HG03280 (cell line): Measurements from ENCODE around the gene TAF4.
"Not testable (repeated sequence)": the region's sequence is repeated elsewhere in the genome, so short reads cannot be mapped to it uniquely, and the experiment has no call there.

Experiments used
- ATAC-seq: cut with Tn5 transposase; IDR thresholded peaks from one replicate; pipeline ENCODE4 v1.9.1; 2021; ENCODE audit warnings: mild to moderate bottlenecking, moderate library complexity; ENCODE audit not compliant: unreplicated experiment

TAF4 gene, protein sequence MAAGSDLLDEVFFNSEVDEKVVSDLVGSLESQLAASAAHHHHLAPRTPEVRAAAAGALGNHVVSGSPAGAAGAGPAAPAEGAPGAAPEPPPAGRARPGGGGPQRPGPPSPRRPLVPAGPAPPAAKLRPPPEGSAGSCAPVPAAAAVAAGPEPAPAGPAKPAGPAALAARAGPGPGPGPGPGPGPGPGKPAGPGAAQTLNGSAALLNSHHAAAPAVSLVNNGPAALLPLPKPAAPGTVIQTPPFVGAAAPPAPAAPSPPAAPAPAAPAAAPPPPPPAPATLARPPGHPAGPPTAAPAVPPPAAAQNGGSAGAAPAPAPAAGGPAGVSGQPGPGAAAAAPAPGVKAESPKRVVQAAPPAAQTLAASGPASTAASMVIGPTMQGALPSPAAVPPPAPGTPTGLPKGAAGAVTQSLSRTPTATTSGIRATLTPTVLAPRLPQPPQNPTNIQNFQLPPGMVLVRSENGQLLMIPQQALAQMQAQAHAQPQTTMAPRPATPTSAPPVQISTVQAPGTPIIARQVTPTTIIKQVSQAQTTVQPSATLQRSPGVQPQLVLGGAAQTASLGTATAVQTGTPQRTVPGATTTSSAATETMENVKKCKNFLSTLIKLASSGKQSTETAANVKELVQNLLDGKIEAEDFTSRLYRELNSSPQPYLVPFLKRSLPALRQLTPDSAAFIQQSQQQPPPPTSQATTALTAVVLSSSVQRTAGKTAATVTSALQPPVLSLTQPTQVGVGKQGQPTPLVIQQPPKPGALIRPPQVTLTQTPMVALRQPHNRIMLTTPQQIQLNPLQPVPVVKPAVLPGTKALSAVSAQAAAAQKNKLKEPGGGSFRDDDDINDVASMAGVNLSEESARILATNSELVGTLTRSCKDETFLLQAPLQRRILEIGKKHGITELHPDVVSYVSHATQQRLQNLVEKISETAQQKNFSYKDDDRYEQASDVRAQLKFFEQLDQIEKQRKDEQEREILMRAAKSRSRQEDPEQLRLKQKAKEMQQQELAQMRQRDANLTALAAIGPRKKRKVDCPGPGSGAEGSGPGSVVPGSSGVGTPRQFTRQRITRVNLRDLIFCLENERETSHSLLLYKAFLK

DNA sequence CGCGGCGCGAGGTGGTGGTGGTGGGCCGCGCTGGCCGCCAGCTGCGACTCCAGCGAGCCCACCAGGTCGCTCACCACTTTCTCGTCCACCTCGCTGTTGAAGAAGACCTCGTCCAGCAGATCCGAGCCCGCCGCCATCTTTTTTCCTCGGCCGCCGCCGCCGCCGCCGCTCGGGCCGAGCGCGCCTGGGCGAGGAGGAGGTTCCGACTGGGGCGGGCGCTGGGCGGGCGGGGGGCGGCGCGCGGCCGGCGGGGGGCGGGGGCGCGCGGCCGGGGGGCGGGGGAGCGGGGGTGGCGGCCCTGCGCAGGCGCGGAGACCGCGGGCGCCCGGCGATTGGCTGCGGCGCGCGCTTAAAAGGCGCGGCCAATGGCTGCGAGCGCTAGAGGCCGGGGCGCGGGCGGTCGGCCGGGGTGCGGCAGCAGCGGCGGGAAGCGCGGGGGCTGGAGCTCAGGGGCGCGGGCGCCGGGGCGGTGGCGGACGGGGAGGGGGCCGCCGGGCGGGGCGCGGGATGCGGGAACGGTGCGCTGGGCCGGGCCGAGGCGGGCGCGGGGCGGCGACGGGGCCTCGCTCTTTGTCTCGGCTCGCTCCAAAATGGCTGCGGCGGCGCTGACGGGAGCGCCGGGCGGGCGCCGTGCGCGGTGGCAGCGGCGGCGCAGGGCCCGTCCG, at the start of gene TAF4:
TAF4 (minus strand) TSS at position 208 of the 665 bp plus-strand sequence; CDS start at position 137, 71 bp downstream.
- peak; percentile 74 for ATAC-seq

DNA sequence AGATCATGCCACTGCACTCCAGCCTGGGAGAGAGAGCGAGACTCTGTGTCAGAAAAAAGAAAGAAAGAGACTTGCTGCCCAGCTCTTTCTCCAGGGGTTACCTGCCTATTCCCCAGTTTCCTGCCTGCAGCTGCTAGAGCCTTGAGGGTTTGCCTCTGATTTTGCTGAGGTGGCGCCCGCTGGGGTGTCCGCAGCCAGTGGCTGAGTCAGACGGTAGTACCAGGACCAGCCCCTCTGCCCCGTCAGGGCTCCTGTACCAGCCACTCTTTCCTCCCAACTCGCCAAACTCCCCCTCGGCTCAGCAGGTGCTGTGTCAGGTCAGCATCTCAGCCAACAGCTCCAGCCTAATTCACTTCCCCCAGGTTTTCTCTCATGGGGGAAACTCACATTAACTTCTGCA, 49.2 kb upstream of the TAF4 start:
- ATAC-seq: no peak

DNA sequence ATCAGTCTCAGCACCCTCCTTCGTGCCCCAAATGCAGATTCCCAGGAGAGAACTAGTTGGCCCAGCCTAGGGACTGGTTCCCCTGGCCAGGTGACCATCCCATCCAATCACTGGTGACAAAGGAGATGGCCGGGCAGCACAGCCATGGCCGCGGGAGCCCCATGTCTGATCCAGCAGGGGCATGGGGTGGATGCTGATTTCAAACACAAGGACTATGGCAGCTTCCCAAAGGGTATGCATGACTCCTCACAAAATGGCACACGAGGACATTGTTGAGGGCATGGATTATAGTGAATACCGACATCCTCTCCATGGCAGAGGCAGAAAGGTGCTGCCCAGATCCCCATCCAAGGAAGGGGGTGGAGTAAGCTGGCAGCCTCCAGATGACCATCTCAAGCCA, 46.7 kb upstream of the TAF4 start:
- ATAC-seq: no peak

DNA sequence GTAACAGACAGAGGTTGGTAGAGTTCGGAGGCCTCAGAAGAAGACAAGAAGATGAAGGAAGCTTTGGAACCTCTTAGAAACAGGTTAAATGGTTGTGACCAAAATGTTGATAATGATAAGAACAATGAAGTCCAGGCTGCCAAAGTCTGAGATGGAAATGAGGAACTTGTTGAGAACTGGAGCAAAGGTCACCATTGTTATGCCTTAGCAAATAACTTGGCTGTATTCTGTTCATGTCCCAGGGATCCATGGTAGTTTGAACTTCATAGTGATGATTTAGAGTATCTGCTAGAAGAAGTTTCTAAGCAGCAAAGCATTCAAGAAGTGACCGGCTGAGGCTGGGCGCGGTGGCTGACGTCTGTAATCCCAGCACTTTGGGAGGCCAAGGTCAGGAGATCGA, 45.5 kb upstream of the TAF4 start:
- ATAC-seq: no peak

DNA sequence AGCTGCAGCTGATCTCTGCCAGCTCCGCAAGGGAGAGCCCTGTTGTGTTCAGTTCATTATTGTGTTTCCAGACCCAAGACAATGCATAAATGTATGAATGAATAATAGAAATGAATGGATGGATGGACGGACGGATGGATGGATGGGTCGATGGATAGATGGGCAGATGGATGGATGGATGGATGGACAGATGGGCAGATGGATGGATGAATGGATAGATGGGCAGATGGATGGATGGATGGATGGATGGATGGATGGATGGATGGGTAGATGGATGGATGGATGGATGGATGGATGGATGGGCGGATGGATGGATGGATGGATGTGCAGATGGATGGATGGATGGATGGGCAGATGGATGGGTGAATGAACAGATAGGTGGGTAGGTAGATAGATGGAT, 39.9 kb upstream of the TAF4 start:
- ATAC-seq: no peak

DNA sequence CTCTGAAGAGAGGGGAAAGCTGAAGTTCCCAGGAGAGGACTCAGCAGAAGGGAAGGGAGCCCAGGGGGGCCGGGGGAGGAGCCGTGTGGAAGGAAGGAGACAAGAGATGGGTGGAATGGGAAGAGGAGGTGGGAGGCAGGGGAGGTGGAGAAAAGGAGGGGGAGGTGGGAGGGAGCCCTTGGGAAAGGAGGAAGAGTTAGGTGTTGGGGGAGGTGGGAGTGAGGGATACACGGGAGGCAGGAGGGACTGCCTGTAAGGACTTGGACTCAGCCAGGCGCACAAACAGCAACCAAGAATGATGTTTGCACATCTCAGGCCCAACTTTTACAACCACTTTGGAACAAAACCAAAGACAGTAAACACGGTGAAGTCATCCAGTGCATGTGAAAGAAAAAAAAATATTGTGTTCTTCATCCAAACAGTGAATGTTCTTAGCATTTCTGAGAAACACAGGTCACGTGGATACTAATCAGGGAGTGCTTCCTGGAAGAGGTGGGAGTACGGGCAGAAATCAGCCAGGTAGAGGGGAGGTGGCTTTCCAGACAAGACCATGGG, 39.2 kb upstream of the TAF4 start:
- ATAC-seq: no peak

DNA sequence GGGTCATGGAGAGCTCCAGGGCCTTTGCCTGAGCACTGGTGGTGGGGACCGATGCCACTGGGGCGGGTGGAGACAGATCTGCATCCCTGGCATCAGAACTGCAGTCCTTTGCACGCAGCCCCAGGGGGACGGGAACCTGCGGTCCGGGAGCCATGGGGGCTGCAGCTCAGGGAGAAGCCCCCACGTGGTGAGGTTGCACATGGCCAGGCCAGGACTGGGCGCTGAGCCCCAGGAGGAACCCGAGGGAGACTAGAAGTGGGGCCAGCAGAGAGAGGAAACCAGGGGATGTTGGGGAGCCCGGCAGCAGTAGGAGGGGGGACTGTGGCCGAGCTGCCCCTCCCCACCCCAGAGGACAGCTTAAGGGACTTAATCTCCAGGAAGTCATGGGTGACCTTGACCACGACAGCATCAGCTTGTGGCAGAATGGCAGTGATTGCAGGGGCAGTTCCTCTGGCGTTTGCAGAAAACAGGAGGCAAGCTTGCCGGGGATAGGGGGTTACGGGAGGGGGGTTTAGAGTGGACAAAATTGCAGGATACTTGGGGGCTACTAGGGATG, 38.6 kb upstream of the TAF4 start:
- no peak for ATAC-seq

DNA sequence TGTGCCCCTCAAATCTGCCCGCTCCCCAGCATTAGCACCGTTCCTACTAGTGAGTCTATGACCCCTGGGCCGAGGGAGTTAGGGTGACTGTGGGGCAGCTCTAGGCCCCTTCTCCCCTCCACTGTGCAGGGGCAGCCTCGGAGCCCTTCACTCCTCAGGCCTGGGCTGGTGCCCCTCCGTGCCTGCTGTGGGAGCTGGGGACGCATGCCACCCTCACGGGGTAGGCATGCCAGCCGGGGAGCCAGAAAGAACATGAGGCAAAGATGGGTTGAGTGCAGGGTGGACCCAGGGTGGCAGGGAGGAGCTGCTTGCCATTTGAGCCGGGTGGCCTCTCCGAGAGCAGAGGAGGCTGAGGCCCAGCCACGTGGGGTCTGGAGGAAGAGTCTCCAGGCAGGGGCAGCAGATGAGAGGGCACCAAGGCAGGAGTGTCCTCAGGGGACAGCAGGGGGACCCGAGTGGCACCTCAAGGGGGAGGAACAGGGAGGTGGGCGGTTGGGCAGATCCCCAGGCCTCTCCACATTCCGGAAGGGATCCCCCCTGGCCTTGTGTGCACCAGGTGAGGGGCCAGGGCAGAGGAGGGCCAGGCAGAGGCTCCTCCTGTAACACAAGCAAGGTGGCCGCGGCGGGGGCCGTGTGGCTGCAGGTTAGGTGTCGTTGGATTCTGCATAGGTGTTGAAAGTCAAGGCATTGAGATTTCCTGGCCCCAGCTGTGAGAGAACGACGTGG, 38.0 kb upstream of the TAF4 start:
- no peak for ATAC-seq

DNA sequence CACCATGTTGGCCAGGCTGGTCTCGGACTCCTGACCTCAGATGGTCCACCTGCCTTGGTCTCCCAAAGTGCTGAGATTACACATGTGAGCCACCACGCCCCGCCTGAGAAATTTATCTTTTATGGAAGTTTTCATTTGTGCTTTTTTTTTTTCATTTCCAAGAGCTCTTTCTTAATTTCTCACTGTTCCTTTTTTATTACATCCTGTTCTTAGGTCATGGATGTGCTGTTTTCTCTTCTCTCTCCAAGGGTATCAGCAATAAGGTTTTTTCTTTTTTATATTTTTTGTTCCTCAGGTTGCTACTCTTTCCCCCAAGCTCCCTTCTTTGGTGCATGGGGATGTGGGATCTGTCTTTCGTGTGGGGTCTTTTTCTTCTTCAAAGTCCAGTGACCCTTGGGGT, 35.4 kb upstream of the TAF4 start:
- ATAC-seq: no peak

DNA sequence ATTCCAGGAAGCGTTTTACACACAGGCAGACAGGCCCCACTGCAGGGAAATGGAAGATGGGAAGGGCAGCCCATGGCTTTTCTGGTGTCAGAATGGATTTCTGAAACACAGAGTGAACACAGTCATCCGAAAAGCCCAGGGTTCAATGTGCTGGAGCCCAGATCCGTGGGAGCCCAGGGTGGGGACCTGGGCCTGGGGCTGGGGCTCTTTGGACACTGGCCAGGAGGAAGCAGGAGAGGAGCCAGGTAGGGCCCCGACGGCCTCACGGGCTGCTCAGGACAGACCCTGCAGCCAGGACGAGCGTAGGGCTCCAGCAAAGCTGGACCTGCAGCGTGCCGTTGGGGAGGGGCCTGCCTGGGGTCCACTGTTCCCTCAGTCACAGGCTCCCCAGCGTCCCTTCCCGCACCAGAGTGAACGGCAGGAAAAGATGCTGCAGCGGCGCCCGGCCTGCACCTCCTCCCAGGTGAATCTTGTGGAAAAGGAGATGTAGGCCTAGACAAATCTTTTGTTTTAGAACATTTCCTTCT, 32.3 kb upstream of the TAF4 start:
- ATAC-seq: no peak

DNA sequence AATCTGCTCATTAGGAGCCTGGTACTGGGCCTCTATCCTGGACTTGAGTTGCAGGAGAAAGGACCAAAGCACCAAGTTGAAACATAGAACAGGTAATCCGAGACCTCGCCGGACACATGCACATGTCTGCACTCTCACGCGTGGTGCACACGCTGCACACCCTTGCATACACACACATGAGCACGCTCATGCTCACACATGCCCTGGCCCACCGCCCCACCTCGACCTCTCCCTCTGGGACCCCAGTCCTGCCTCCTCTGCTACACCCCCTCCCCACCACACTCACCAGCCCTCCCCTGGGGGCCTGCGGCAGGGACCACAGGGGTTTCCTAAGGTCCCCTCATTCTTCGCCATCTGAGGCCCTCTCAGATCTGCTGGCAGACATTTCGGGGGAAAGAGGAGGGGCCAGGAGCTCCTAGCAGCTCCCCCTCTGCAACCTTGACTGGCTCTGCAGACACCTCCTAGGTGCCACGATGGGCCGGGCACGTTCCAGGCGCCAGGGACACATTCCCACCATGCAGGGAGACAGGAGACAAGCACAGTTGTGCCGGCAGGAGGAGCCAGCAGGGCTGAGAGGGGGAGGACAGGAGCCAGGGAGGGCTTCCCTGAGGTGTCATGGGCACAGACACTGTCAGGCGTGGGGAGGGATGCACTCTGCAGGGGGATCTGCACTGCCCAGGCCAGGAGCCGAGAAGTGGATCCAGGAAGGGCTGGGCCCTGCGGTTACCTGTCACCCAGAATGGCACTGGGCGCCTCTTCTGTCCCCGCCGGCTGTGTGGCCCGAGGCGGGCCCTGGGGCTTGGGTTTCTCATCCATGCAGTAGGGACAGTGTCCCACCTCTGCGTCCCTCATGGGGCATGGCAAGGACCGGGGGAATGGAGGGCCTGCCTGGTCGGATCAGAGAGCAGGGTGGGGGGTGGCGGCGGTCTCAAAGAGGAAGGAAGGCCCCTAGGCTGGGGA, 31.0 kb upstream of the TAF4 start:
- no peak for ATAC-seq

DNA sequence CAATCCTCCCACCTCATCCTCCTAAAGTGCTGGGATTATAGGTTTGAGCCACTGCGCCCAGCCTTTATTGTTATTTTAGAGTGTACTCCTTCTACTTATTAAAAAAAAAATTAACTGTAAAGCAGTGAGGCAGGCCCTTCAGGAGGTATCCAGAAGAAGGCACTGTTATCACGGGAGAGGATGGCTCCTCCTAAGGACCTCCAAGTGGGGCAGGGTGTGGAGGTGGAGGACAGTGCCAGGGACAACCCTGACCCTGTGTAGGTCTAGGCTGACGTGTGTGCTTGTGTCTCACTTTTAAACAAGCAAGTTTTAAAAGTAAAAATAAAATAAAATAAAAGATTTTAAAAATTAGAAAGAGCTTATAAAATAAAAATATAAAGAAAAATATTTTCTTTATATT, 23.7 kb upstream of the TAF4 start:
- no peak for ATAC-seq

DNA sequence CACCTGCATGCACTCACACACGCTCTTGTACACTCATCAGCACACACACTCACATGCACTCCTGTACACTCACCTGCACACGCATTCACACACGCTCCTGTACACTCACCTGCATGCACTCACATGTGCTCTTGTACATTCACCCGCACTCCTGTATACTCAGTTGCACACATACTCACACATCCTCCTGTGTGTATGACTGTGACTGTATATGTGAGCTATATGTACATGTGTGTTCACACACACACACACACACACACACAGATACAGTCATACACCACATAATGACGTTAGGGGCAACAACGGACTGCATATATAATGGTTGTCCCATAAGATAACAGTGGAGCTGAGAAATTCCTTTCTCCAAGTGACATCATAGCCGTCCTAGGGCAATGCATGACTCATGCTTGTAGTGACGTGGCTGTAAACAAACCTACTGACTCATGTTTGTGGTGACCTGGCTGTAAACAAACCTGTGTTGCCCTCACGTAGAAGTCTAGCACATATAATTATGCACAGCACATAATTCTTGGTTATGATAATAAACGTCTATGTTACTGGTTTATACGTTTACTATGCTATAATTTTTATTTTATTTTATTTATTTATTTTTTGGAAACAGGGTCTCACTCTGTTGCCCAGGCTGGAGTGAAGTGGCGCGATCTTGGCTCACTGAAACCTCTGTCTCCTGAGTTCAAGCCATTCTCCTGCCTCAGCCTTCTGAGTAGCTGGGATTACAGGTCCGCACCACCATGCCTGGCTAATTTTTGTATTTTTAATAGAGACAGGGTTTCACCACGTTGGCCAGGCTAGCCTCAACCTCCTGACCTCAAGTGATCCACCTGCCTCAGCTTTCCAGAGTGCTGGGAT, 22.8 kb upstream of the TAF4 start:
- ATAC-seq: no peak

DNA sequence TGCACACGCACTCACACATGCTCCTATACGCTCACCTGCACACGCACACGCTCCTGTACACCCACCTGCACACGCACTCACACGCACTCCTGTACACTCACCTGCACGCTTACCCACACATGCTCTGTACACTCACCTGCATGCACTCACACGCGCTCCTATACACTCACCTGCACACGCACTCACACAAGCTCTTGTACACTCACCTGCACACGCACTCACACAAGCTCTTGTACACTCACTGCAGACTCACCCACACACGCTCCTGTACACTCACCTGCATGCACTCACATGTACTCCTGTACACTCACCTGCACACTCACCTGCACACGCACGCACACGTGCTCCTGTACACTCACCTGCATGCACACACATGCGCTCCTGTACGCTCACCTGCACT, 22.0 kb upstream of the TAF4 start:
- no peak for ATAC-seq

DNA sequence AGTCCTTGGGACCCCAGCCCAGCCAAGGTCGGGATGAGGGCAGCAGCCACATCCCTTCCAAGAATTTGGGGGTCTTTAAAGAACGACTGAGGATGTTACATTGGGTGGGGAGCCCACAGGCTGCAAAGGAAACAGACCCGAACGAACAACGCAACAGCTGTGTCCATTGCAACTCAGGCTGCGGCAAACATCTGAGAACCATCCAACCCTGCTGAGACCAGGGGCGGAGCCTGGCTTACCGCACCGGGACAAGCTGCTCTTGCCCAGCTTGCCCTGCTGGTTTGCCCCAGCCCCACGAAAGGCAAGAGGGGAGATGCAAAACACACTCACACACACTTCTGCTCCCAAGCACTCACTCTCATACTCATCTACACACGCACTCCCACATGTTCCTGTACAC, 21.5 kb upstream of the TAF4 start:
- no peak for ATAC-seq

DNA sequence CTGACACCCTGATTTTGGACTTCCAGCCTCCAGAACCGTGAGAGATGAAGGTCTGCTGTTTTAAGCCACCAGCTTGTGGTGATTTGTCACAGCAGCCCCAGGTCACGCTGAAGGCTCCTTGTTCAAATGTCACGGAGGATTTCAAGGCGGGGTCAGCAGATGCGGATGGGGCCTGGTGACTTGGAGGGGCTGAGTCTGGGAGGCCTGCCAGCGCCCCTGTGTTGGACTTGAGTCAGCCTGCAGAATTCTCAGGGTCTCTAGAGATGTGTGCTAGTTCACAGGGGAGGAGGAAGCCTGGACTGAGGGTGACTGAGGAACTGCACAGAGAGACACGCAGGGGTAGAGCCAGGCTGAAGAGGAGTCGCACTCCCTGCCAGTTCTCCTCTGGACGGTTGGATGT, 19.5 kb upstream of the TAF4 start:
- no peak for ATAC-seq

DNA sequence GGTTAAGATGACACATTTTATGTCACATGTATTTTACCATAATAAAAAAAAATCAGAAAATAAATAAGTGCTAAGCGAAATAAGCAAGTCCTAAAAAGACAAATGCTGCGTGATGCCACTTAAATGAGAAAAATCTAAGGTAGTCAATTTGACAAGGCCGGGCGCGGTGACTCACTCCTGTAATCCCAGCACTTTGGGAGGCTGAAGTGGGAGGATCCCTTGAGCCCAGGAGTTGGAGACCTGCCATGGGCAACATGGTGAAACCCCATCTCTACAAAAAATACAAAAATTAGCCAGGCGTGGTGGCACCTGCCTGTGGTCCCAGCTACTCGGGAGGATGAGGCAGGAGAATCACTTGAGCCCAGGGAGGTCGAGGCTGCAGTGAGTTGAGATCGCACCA, 18.5 kb upstream of the TAF4 start:
- not testable (repeated sequence) for ATAC-seq

DNA sequence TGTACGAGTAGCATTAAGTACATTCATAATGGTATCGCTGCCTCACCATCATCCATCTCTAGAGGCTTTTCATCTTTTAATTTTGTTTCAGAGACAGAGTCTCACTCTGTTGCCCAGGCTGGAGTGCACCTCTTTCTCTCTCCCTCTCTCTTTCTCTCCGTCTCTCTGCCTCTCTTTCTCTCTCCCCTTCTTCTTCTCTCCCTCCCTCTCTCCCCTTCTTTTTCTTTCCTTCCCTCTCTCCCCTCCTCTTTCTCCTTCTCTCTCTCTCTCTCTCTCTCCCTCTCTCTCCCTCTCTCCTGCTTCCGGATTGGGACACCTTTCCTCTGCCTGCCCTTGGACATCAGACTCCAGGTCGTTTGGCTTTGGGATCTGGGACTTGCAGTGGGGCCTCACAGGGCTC, 17.6 kb upstream of the TAF4 start:
- no peak for ATAC-seq
